ENCODE measurements around the gene SYT6.

GRCh38 chr1:114124644-114125043 lies 29.0 kb downstream of the SYT6 start:
- TF ChIP-seq CTCF (IDR thresholded peaks at IDR 0.05), result no peak
- TF ChIP-seq POLR2A (IDR thresholded peaks at IDR 0.05), result no peak
